WTC11 (cell line): ENCODE measurements around the gene AMER2. TPM values are rescaled to one million over a fixed set of nuclear protein-coding genes. Genes with fewer than 3 reads are reported as not detected.

Source experiments
- ATAC-seq: fragments of 200-7000 bp; cut with Tn5 transposase; 2 replicates; pipeline ENCODE4 v1.10.0; 2021; ENCODE audit warnings: mild to moderate bottlenecking, moderate library complexity
- CTCF ChIA-PET: fragments of 300-600 bp; sonication (Branson Sonifier 250); formaldehyde crosslinking; loops from one replicate; lab custom pipeline; 2021; ENCODE audit warnings: antibody characterized with exemption; lab: Charles Lee
- POLR2A ChIA-PET: fragments of 350-600 bp; sonication (Branson Sonifier 250); formaldehyde crosslinking; loops from one replicate; lab custom pipeline; 2021; ENCODE audit warnings: antibody characterized with exemption; lab: Charles Lee
- DNase-seq: peaks from one replicate; pipeline ENCODE4 v3.0.0; 2021; ENCODE audit warnings: low spot score
- H3K27ac Mint-ChIP-seq: 2 replicates; pipeline ENCODE4 v1.8.0; 2021; ENCODE audit warnings: mixed read lengths
- H3K27me3 Mint-ChIP-seq: 2 replicates; pipeline ENCODE4 v1.8.0; 2021; ENCODE audit warnings: low read depth, mild to moderate bottlenecking, moderate library complexity, mixed read lengths
- H3K36me3 Mint-ChIP-seq: 2 replicates; pipeline ENCODE4 v1.8.0; 2021; ENCODE audit warnings: mixed read lengths
- H3K4me1 Mint-ChIP-seq: 2 replicates; pipeline ENCODE4 v1.8.0; 2022; ENCODE audit warnings: mixed read lengths
- H3K4me3 Mint-ChIP-seq: 2 replicates; pipeline ENCODE4 v1.8.0; 2021; ENCODE audit warnings: mild to moderate bottlenecking, moderate library complexity, mixed read lengths
- H3K9me3 Mint-ChIP-seq: 2 replicates; pipeline ENCODE4 v1.8.0; 2021; ENCODE audit warnings: mixed read lengths
- ATF3 ChIP-seq: sonication (generic); formaldehyde crosslinking; conservative IDR thresholded peaks from 2 replicates; pipeline ENCODE4 v1.8.1; 2022; ENCODE audit warnings: mild to moderate bottlenecking, missing genetic modification reagents
- CDX4 ChIP-seq: fragments of 250-450 bp; sonication (Bioruptor Pico); IDR thresholded peaks from 2 replicates; pipeline ENCODE4 v1.9.0; 2021; ENCODE audit warnings: moderate library complexity, mild to moderate bottlenecking, inconsistent platforms, borderline replicate concordance
- ELF4 ChIP-seq: sonication (generic); formaldehyde crosslinking; IDR thresholded peaks from 2 replicates; pipeline ENCODE4 v1.8.1; 2022; ENCODE audit warnings: low read depth, mild to moderate bottlenecking, moderate library complexity, missing genetic modification reagents
- GABPB1 ChIP-seq: sonication (generic); formaldehyde crosslinking; IDR thresholded peaks from 2 replicates; pipeline ENCODE4 v1.8.1; 2023; ENCODE audit warnings: mild to moderate bottlenecking, missing genetic modification reagents
- HMGXB4 ChIP-seq: sonication (generic); formaldehyde crosslinking; IDR thresholded peaks from 2 replicates; pipeline ENCODE4 v1.8.1; 2023; ENCODE audit warnings: mild to moderate bottlenecking, moderate library complexity, missing genetic modification reagents
- IRF1 ChIP-seq: sonication (generic); formaldehyde crosslinking; IDR thresholded peaks from 2 replicates; pipeline ENCODE4 v1.8.0; 2023; ENCODE audit warnings: missing genetic modification reagents
- IRF2 ChIP-seq: sonication (generic); formaldehyde crosslinking; IDR thresholded peaks from 2 replicates; pipeline ENCODE4 v1.8.0; 2022; ENCODE audit warnings: low read depth, missing genetic modification reagents, borderline replicate concordance
- NFATC4 ChIP-seq: fragments of 250-450 bp; sonication (Bioruptor Pico); IDR thresholded peaks from 2 replicates; pipeline ENCODE4 v1.9.0; 2021; ENCODE audit warnings: mild to moderate bottlenecking
- NFYB ChIP-seq: sonication (generic); formaldehyde crosslinking; conservative IDR thresholded peaks from 2 replicates; pipeline ENCODE4 v1.8.0; 2022; ENCODE audit warnings: low read depth, missing genetic modification reagents
- NR2C2 ChIP-seq: sonication (generic); formaldehyde crosslinking; IDR thresholded peaks from 2 replicates; pipeline ENCODE4 v1.8.0; 2022; ENCODE audit warnings: mild to moderate bottlenecking, missing genetic modification reagents
- TP53 ChIP-seq: sonication (generic); formaldehyde crosslinking; IDR thresholded peaks from 2 replicates; pipeline ENCODE4 v1.8.1; 2023; ENCODE audit warnings: mild to moderate bottlenecking, missing genetic modification reagents
- USF1 ChIP-seq: sonication (generic); formaldehyde crosslinking; IDR thresholded peaks from 2 replicates; pipeline ENCODE4 v1.8.0; 2022; ENCODE audit warnings: mild to moderate bottlenecking, missing genetic modification reagents
- USF2 ChIP-seq: sonication (generic); formaldehyde crosslinking; IDR thresholded peaks from 2 replicates; pipeline ENCODE4 v1.8.1; 2023; ENCODE audit warnings: mild to moderate bottlenecking, missing genetic modification reagents, moderate library complexity
- ZNF219 ChIP-seq: sonication (generic); formaldehyde crosslinking; IDR thresholded peaks from 2 replicates; pipeline ENCODE4 v1.8.0; 2023; ENCODE audit warnings: missing genetic modification reagents, mild to moderate bottlenecking, borderline replicate concordance
- ZNF281 ChIP-seq: sonication (generic); formaldehyde crosslinking; IDR thresholded peaks from 2 replicates; pipeline ENCODE4 v1.8.0; 2023; ENCODE audit warnings: mild to moderate bottlenecking, missing genetic modification reagents
- ZNF396 ChIP-seq: fragments of 250-450 bp; sonication (Bioruptor Pico); IDR thresholded peaks from 2 replicates; pipeline ENCODE4 v1.8.0; 2021; ENCODE audit warnings: mild to moderate bottlenecking, moderate library complexity, borderline replicate concordance
- ZNF671 ChIP-seq: fragments of 250-450 bp; sonication (Bioruptor Pico); IDR thresholded peaks from 2 replicates; pipeline ENCODE4 v1.8.0; 2021; ENCODE audit warnings: mild to moderate bottlenecking
- ZSCAN18 ChIP-seq: fragments of 250-450 bp; sonication (Bioruptor Pico); IDR thresholded peaks from 2 replicates; pipeline ENCODE4 v2.1.2; 2022; ENCODE audit warnings: mild to moderate bottlenecking, moderate library complexity
- total RNA-seq: library from RNA; stranded (reverse); gene quantifications from 3 replicates; pipeline ENCODE4 v1.2.3, GENCODE V29; 2021

AMER2 gene
- total RNA-seq, 1 experiment from 2014 or later = 0.48 TPM

- no peak for TF ChIP-seq CDX4 (CRISPR knock-in tag)
- TF ChIP-seq NR2C2 = no peak
These were observed 22.4 kb downstream of the AMER2 start (continued) for GRCh38 chr13:25149711-25150110.

- POLR2A ChIA-PET = no interaction called here
- Mint-ChIP-seq H3K27ac (no peak overlapping the region), H3K4me1 (peaks cover 40% of the 10 kb centered on the region), H3K9me3 (peaks cover 18% of the 10 kb centered on the region), H3K4me3 (no peak overlapping the region), H3K27me3 (peaks cover 14% of the 10 kb centered on the region), H3K36me3 (peaks cover 14% of the 10 kb centered on the region)
- CTCF ChIA-PET = no interaction called here
- TF ChIP-seq USF2 (0 out of 2 replicates have a peak, but pooled peaks have one; percentile 50), TP53 (CRISPR knock-in tag) (no peak), USF1 (peak; percentile 52; the same call in 1 of the 2 replicates), ZSCAN18 (CRISPR knock-in tag) (no peak), HMGXB4 (CRISPR knock-in tag) (no peak), IRF1 (CRISPR knock-in tag) (no peak), ZNF396 (CRISPR knock-in tag) (no peak), ZNF671 (no peak), ATF3 (CRISPR knock-in tag) (no peak), ZNF281 (CRISPR knock-in tag) (no peak), IRF2 (no peak), ZNF219 (CRISPR knock-in tag) (no peak), ELF4 (CRISPR knock-in tag) (no peak), GABPB1 (CRISPR knock-in tag) (no peak), NFATC4 (CRISPR knock-in tag) (no peak), NFYB (CRISPR knock-in tag) (0 out of 2 replicates have a peak, but pooled peaks have one; percentile 16)
- DNase-seq (no peak), ATAC-seq (no peak)
These were observed 23.7 kb downstream of the AMER2 start for GRCh38 chr13:25148402-25148771.
